K562 (cell line): ENCODE measurements around the gene ACTN4. TPM values are rescaled to one million over a fixed set of nuclear protein-coding genes. Genes with fewer than 3 reads are reported as not detected.

Source experiments
- CXXC5 ChIP-seq: fragments of 250-450 bp; sonication (Bioruptor Pico); IDR thresholded peaks from 2 replicates; pipeline ENCODE4 v1.8.0; 2022; ENCODE audit warnings: inconsistent platforms, mild to moderate bottlenecking, moderate library complexity
- E2F3 ChIP-seq: fragments of 250-450 bp; sonication (Bioruptor Pico); IDR thresholded peaks from 2 replicates; pipeline ENCODE4 v1.4.0; 2020; ENCODE audit warnings: mild to moderate bottlenecking
- EGR1 ChIP-seq: fragments of 450-650 bp; conservative IDR thresholded peaks from 2 replicates; pipeline ENCODE4 v1.6.1; 2017; ENCODE audit warnings: mild to moderate bottlenecking
- HDAC1 ChIP-seq, 2 experiments: fragments of 450-650 bp; IDR thresholded peaks; 2 replicates each; pipeline ENCODE4 v1.6.1; 2016 to 2017; ENCODE audit warnings: inconsistent platforms in 1 of 2, mild to moderate bottlenecking in 1 of 2, moderate library complexity in 1 of 2
- NEUROD1 ChIP-seq: fragments of 150-350 bp; IDR thresholded peaks from 2 replicates; pipeline ENCODE4 v1.6.1; 2014; ENCODE audit warnings: borderline replicate concordance, low read length, low read depth; ENCODE audit not compliant: partially characterized antibody
- NRF1 ChIP-seq, 2 experiments: fragments of 450-650 bp; IDR thresholded peaks in 1 of 2; conservative IDR thresholded peaks in 1 of 2; 2 replicates each; pipeline ENCODE4 v1.6.1; 2014; ENCODE audit warnings: mild to moderate bottlenecking in 2 of 2
- SMAD1 ChIP-seq: fragments of 150-350 bp; IDR thresholded peaks from 2 replicates; pipeline ENCODE4 v1.6.1; 2014; ENCODE audit warnings: low read length, low read depth; ENCODE audit not compliant: partially characterized antibody
- SP2 ChIP-seq: IDR thresholded peaks from 2 replicates; pipeline ENCODE4 v1.6.1; 2011; ENCODE audit warnings: mild to moderate bottlenecking, low read depth, low read length, moderate library complexity; ENCODE audit not compliant: poor library complexity, severe bottlenecking; ENCODE audit errors: extremely low read depth
- TEAD1 ChIP-seq, 2 experiments: fragments of 450-650 bp in 1 of 2; sonication (generic) in 1 of 2; formaldehyde crosslinking; IDR thresholded peaks; 2 replicates each; pipeline versions ENCODE4 v1.4.0 to v1.8.0; 2020 to 2022; ENCODE audit warnings: mild to moderate bottlenecking in 2 of 2, missing genetic modification reagents in 1 of 2
- ZBTB17 ChIP-seq: fragments of 450-650 bp; formaldehyde crosslinking; IDR thresholded peaks from 2 replicates; pipeline ENCODE4 v1.4.0; 2020; ENCODE audit warnings: mild to moderate bottlenecking
- ZFPM2 ChIP-seq: fragments of 250-450 bp; sonication (Bioruptor Pico); IDR thresholded peaks from 2 replicates; pipeline ENCODE4 v1.5.1; 2022; ENCODE audit warnings: mild to moderate bottlenecking
- ZNF12 ChIP-seq: sonication (generic); formaldehyde crosslinking; IDR thresholded peaks from 2 replicates; pipeline ENCODE4 v1.4.0; 2020; ENCODE audit warnings: mild to moderate bottlenecking, missing genetic modification reagents
- ZNF197 ChIP-seq: fragments of 200-800 bp; sonication (Bioruptor generic); IDR thresholded peaks from 2 replicates; pipeline ENCODE4 v1.6.1; 2016; ENCODE audit warnings: low read depth, missing genetic modification characterization, missing compliant biosample characterization
- ZNF584 ChIP-seq: fragments of 200-800 bp; sonication (Bioruptor generic); IDR thresholded peaks from 2 replicates; pipeline ENCODE4 v1.6.1; 2016; ENCODE audit warnings: low read depth, mild to moderate bottlenecking, missing genetic modification characterization, missing compliant biosample characterization
- ZNF766 ChIP-seq: fragments of 200-800 bp; sonication (Bioruptor generic); conservative IDR thresholded peaks from 2 replicates; pipeline ENCODE4 v1.6.1; 2016; ENCODE audit warnings: missing genetic modification characterization, missing compliant biosample characterization
- ZNF780A ChIP-seq: fragments of 250-450 bp; sonication (Bioruptor Pico); IDR thresholded peaks from 2 replicates; pipeline ENCODE4 v1.5.0; 2021; ENCODE audit warnings: mild to moderate bottlenecking
- polyA plus RNA-seq, 8 experiments: library from polyadenylated mRNA; depleted of rRNA in 4 of 8; stranded (reverse) in 5 of 8; unstranded in 3 of 8; fragments of >200 nt; fragmentation: Nextera tagmentation in 2 of 8; fragmentation: Illumina TruSeq in 1 of 8; extraction: Ambion mirVana in 2 of 8; extraction: Trizol in 1 of 8; gene quantifications; 2 replicates each; pipeline versions ENCODE4 v1.2.1 to v1.2.3, GENCODE V29; 2011 to 2014; ENCODE audit warnings: inconsistent platforms in 1 of 8, missing spikeins in 1 of 8
- total RNA-seq, 7 experiments: library from RNA; depleted of rRNA in 6 of 7; stranded (reverse); fragments of >200 nt in 6 of 7; fragmentation: Illumina TruSeq in 2 of 7; extraction: Trizol in 2 of 7; gene quantifications; 2 replicates each; pipeline versions ENCODE4 v1.2.1 to v1.2.3, GENCODE V29; 2011 to 2021; ENCODE audit warnings: low replicate concordance in 1 of 7
- TF ChIP-seq, protein P1 (sequence below), 2 experiments: fragments of 450-650 bp; conservative IDR thresholded peaks; 2 replicates each; pipeline ENCODE4 v1.6.1; 2017; ENCODE audit warnings: mild to moderate bottlenecking in 2 of 2, moderate library complexity in 2 of 2
- TF ChIP-seq, protein P2 (sequence below): fragments of 200-800 bp; sonication (Bioruptor generic); IDR thresholded peaks from 2 replicates; pipeline ENCODE4 v1.6.1; 2017; ENCODE audit warnings: missing genetic modification characterization, missing compliant biosample characterization
- TF ChIP-seq, protein P3 (sequence below): fragments of 250-450 bp; sonication (Bioruptor Pico); IDR thresholded peaks from 2 replicates; pipeline ENCODE4 v1.5.1; 2021; ENCODE audit warnings: mild to moderate bottlenecking

Gene ACTN4
- total and polyA plus RNA-seq, 9 of the 15 experiments (the other 6 are each of a cell fraction or from before 2014, with no cell fraction given): 3.1 to 385 (median 125) TPM

DNA sequence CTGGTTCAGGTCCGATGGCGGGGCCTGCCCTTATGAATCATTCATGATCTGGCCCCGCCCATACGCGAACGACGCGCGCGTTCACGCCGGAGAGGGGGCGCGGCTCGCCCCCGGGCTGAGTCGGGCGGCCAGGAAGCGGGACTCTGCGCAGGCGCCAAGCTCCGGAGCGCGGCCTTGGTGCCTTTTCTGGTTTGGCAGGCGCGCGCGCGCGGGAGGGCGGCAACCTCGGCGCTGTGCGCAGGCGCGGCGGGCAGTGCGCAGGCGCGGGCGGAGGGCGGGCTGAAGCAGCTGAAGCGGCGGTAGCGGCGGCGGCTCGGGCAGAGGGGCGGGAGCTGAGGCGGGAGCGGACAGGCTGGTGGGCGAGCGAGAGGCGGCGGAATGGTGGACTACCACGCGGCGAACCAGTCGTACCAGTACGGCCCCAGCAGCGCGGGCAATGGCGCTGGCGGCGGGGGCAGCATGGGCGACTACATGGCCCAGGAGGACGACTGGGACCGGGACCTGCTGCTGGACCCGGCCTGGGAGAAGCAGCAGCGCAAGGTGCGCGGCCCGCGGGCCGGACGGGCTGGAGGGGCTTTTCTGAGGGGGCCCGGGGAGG lies at the start of gene ACTN4 (continued):
- TF ChIP-seq ZFPM2: 0 out of 2 replicates have a peak, but pooled peaks have one; percentile 64
- TF ChIP-seq SP2: no peak
- peak in 1 of 2 experiments; percentile 82; a peak in 2 of 4 replicates for TF ChIP-seq HDAC1 (IDR thresholded peaks at IDR 0.05)
- TF ChIP-seq EGR1: peak; percentile 58
- peak; percentile 74 for TF ChIP-seq CXXC5 (CRISPR knock-in tag)
- peak; percentile 19 for TF ChIP-seq SMAD1
- TF ChIP-seq E2F3: peak; percentile 83
- TF ChIP-seq, protein P1, sequence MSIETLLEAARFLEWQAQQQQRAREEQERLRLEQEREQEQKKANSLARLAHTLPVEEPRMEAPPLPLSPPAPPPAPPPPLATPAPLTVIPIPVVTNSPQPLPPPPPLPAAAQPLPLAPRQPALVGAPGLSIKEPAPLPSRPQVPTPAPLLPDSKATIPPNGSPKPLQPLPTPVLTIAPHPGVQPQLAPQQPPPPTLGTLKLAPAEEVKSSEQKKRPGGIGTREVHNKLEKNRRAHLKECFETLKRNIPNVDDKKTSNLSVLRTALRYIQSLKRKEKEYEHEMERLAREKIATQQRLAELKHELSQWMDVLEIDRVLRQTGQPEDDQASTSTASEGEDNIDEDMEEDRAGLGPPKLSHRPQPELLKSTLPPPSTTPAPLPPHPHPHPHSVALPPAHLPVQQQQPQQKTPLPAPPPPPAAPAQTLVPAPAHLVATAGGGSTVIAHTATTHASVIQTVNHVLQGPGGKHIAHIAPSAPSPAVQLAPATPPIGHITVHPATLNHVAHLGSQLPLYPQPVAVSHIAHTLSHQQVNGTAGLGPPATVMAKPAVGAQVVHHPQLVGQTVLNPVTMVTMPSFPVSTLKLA (conservative IDR thresholded peaks at IDR 0.05): peak; percentile 58 to 76; a peak in 3 of 4 replicates
- TF ChIP-seq, protein P2, sequence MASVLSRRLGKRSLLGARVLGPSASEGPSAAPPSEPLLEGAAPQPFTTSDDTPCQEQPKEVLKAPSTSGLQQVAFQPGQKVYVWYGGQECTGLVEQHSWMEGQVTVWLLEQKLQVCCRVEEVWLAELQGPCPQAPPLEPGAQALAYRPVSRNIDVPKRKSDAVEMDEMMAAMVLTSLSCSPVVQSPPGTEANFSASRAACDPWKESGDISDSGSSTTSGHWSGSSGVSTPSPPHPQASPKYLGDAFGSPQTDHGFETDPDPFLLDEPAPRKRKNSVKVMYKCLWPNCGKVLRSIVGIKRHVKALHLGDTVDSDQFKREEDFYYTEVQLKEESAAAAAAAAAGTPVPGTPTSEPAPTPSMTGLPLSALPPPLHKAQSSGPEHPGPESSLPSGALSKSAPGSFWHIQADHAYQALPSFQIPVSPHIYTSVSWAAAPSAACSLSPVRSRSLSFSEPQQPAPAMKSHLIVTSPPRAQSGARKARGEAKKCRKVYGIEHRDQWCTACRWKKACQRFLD (CRISPR knock-in tag): peak; percentile 90
- peak; percentile 88 for TF ChIP-seq ZNF766 (CRISPR knock-in tag)
- TF ChIP-seq, protein P3, sequence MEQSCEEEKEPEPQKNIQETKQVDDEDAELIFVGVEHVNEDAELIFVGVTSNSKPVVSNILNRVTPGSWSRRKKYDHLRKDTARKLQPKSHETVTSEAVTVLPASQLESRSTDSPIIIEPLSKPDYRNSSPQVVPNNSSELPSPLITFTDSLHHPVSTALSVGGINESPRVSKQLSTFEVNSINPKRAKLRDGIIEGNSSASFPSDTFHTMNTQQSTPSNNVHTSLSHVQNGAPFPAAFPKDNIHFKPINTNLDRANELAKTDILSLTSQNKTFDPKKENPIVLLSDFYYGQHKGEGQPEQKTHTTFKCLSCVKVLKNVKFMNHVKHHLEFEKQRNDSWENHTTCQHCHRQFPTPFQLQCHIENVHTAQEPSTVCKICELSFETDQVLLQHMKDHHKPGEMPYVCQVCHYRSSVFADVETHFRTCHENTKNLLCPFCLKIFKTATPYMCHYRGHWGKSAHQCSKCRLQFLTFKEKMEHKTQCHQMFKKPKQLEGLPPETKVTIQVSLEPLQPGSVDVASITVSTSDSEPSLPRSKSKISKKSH (CRISPR knock-in tag): no peak
- TF ChIP-seq ZNF12: peak; percentile 41; the same call in 1 of the 2 replicates
- TF ChIP-seq ZNF197: peak; percentile 83; the same call in 1 of the 2 replicates
- peak; percentile 100 for TF ChIP-seq NRF1 (conservative IDR thresholded peaks at IDR 0.05 in 1 of 2, IDR thresholded peaks at IDR 0.05 in 1 of 2)
- peak; percentile 31 for TF ChIP-seq NEUROD1
- peak in 1 of 2 experiments; percentile 93; a peak in 2 of 4 replicates for TF ChIP-seq TEAD1 (CRISPR knock-in tag; IDR thresholded peaks at IDR 0.05)
- no peak for TF ChIP-seq ZNF780A (CRISPR knock-in tag)
- TF ChIP-seq ZNF584 (CRISPR knock-in tag): peak; percentile 26; the same call in 1 of the 2 replicates
- peak; percentile 25; the same call in 1 of the 2 replicates for TF ChIP-seq ZBTB17 (CRISPR knock-in tag)
